GM12878 (cell line): Measurements from ENCODE around the gene ADAMTS2. TPM values are rescaled to one million over a fixed set of nuclear protein-coding genes. Genes with fewer than 3 reads are reported as not detected.

Experiments used
- BCLAF1 ChIP-seq: fragments of 450-650 bp; IDR thresholded peaks from 2 replicates; pipeline ENCODE4 v1.6.1; 2017; ENCODE audit warnings: antibody characterized with exemption, mild to moderate bottlenecking, moderate library complexity
- CTCF ChIP-seq, 3 experiments: IDR thresholded peaks in 2 of 3; conservative IDR thresholded peaks in 1 of 3; 2 replicates each; pipeline ENCODE4 v1.5.1; 2011; ENCODE audit warnings: low read depth in 3 of 3, low read length in 3 of 3, mild to moderate bottlenecking in 3 of 3, control low read depth in 2 of 3, moderate library complexity in 2 of 3, inconsistent platforms in 1 of 3, mixed read lengths in 1 of 3; ENCODE audit not compliant: control insufficient read depth in 2 of 3, insufficient read depth in 1 of 3; ENCODE audit errors: extremely low read depth in 1 of 3
- EED ChIP-seq: sonication (generic); IDR thresholded peaks from 2 replicates; pipeline ENCODE4 v1.6.1; 2016; ENCODE audit warnings: antibody characterized with exemption, low read depth
- FOXK2 ChIP-seq: fragments of 450-650 bp; IDR thresholded peaks from 2 replicates; pipeline ENCODE4 v1.6.1; 2017; ENCODE audit warnings: mild to moderate bottlenecking, moderate library complexity
- MYB ChIP-seq: fragments of 150-350 bp; IDR thresholded peaks from 2 replicates; pipeline ENCODE4 v1.6.1; 2014; ENCODE audit warnings: mild to moderate bottlenecking, low read depth, low read length, borderline replicate concordance
- NFIC ChIP-seq: IDR thresholded peaks from 2 replicates; pipeline ENCODE4 v1.6.1; 2012; ENCODE audit warnings: low read depth, mild to moderate bottlenecking, inconsistent platforms, low read length, moderate library complexity
- NFYB ChIP-seq: IDR thresholded peaks from 2 replicates; pipeline ENCODE4 v1.6.1; 2011; ENCODE audit warnings: low read depth, mild to moderate bottlenecking, low read length, improper control_type of control experiment, moderate library complexity; ENCODE audit not compliant: insufficient read depth
- NR2C2 ChIP-seq: IDR thresholded peaks from 2 replicates; pipeline ENCODE4 v1.6.1; 2011; ENCODE audit warnings: borderline replicate concordance, low read depth; ENCODE audit not compliant: control insufficient read depth, insufficient read length
- SMAD1 ChIP-seq: fragments of 450-650 bp; IDR thresholded peaks from 2 replicates; pipeline ENCODE4 v1.6.1; 2018; ENCODE audit warnings: mild to moderate bottlenecking, low read depth; ENCODE audit not compliant: partially characterized antibody
- STAT1 ChIP-seq: fragments of 450-650 bp; conservative IDR thresholded peaks from 2 replicates; pipeline ENCODE4 v1.6.1; 2014; ENCODE audit warnings: antibody characterized with exemption, mild to moderate bottlenecking
- TCF7 ChIP-seq: IDR thresholded peaks from 2 replicates; pipeline ENCODE4 v1.6.1; 2014; ENCODE audit warnings: antibody characterized with exemption, borderline replicate concordance
- polyA plus RNA-seq, 11 experiments: library from polyadenylated mRNA; depleted of rRNA in 4 of 11; unstranded in 6 of 11; stranded (reverse) in 5 of 11; fragments of >200 nt; fragmentation: Nextera tagmentation in 4 of 11; fragmentation: Illumina TruSeq in 1 of 11; extraction: Ambion mirVana in 4 of 11; extraction: Trizol in 1 of 11; gene quantifications; 1 replicate in 1 of 11; 2 replicates in 10 of 11; pipeline versions ENCODE4 v1.2.1 to v1.2.3, GENCODE V29; 2011 to 2016; ENCODE audit warnings: inconsistent platforms in 2 of 11, missing spikeins in 2 of 11, low read depth in 1 of 11
- total RNA-seq, 4 experiments: library from RNA; depleted of rRNA in 3 of 4; stranded (reverse); fragments of >200 nt in 3 of 4; fragmentation: Illumina TruSeq in 1 of 4; extraction: Trizol in 1 of 4; gene quantifications; 2 replicates each; pipeline versions ENCODE4 v1.2.1 to v1.2.3, GENCODE V29; 2013 to 2021

ADAMTS2 gene
- total and polyA plus RNA-seq, 10 of the 15 experiments (the other 5 are each of a cell fraction or from before 2014, with no cell fraction given), result 0.03 to 0.05 TPM; not detected in 8

GRCh38 chr5:179298181-179298993 is 46.9 kb downstream of the ADAMTS2 start (continued):
- TF ChIP-seq BCLAF1, result no peak
- TF ChIP-seq CTCF (IDR thresholded peaks at IDR 0.05 in 2 of 3, conservative IDR thresholded peaks at IDR 0.05 in 1 of 3; ENCODE audit: control insufficient read depth in 2 of 3, extremely low read depth in 1 of 3, insufficient read depth in 1 of 3, low read depth in 3 of 3, low read length in 3 of 3), result no peak
- TF ChIP-seq STAT1, result no peak
- no peak for TF ChIP-seq NFIC
- no peak for TF ChIP-seq MYB
- no peak for TF ChIP-seq NR2C2
- no peak for TF ChIP-seq FOXK2
- TF ChIP-seq TCF7, result no peak
- no peak for TF ChIP-seq NFYB
- no peak for TF ChIP-seq SMAD1
- no peak for TF ChIP-seq EED
